ENCODE measurements around the gene MUC5B.
"Not testable (repeated sequence)": the region's sequence is repeated elsewhere in the genome, so short reads cannot be mapped to it uniquely, and the experiment has no call there.

The MUC5B gene

GRCh38 chr11:1211838-1212237 lies 11.0 kb upstream of the MUC5B start:
- H2AFZ ChIP-seq (ENCODE audit: low read length): no peak overlapping the region
- no peaks in the 10 kb centered on the region for H3K9me2 ChIP-seq (ENCODE audit: low read depth, low read length)
- H4K20me1 ChIP-seq (ENCODE audit: insufficient read depth, low read length): no peaks in the 10 kb centered on the region
- peaks cover 3% of the 10 kb centered on the region; the same call in 1 of the 2 replicates for H3K27me3 ChIP-seq (ENCODE audit: insufficient read depth, low read length)
- H3K79me2 ChIP-seq (ENCODE audit: insufficient read depth, low read length): no peaks in the 10 kb centered on the region
- H3K27ac ChIP-seq (ENCODE audit: low read depth, low read length, poor library complexity, severe bottlenecking): no peak overlapping the region
- no peak overlapping the region for H3K4me2 ChIP-seq (ENCODE audit: low read length)
- H3K4me3 ChIP-seq (ENCODE audit: low read depth, low read length, poor library complexity, severe bottlenecking): no peak overlapping the region
- H3F3A ChIP-seq (ENCODE audit: insufficient read depth, low read length): no peaks in the 10 kb centered on the region
- no peaks in the 10 kb centered on the region for H3K36me3 ChIP-seq (ENCODE audit: insufficient read depth, low read length)
- no peak for TF ChIP-seq EZH2 (IDR thresholded peaks at IDR 0.05; ENCODE audit: borderline replicate concordance, low read length)
- no peak for TF ChIP-seq CTCF (IDR thresholded peaks at IDR 0.05; ENCODE audit: low read length)
- H3K9me3 ChIP-seq (ENCODE audit: low read length): peaks cover 6% of the 10 kb centered on the region; the same call in 1 of the 2 replicates
- H3K9ac ChIP-seq (ENCODE audit: low read length): no peak overlapping the region
- H3K4me1 ChIP-seq (ENCODE audit: insufficient read depth, low read length, severe bottlenecking): no peaks in the 10 kb centered on the region

- not testable (repeated sequence) for H3K4me1 ChIP-seq (ENCODE audit: insufficient read depth, low read length, severe bottlenecking); H3K36me3 ChIP-seq (ENCODE audit: insufficient read depth, low read length); H3K4me3 ChIP-seq (ENCODE audit: low read depth, low read length, poor library complexity, severe bottlenecking); H3K9me2 ChIP-seq (ENCODE audit: low read depth, low read length); H3K27ac ChIP-seq (ENCODE audit: low read depth, low read length, poor library complexity, severe bottlenecking); H2AFZ ChIP-seq (ENCODE audit: low read length); H3K9me3 ChIP-seq (ENCODE audit: low read length); H3K27me3 ChIP-seq (ENCODE audit: insufficient read depth, low read length); H3F3A ChIP-seq (ENCODE audit: insufficient read depth, low read length); H4K20me1 ChIP-seq (ENCODE audit: insufficient read depth, low read length); H3K9ac ChIP-seq (ENCODE audit: low read length); H3K79me2 ChIP-seq (ENCODE audit: insufficient read depth, low read length); H3K4me2 ChIP-seq (ENCODE audit: low read length)
Measured at GRCh38 chr11:1215826-1216225, 7.0 kb upstream of the MUC5B start.

GRCh38 chr11:1217151-1217550 lies 5.7 kb upstream of the MUC5B start:
- no peak for TF ChIP-seq EZH2 (IDR thresholded peaks at IDR 0.05; ENCODE audit: borderline replicate concordance, low read length)
- no peak for TF ChIP-seq CTCF (IDR thresholded peaks at IDR 0.05; ENCODE audit: low read length)
- Histone ChIP-seq H3K27me3 (ENCODE audit: insufficient read depth, low read length) (no peaks in the 10 kb centered on the region), H3K79me2 (ENCODE audit: insufficient read depth, low read length) (no peaks in the 10 kb centered on the region), H3K4me2 (ENCODE audit: low read length) (no peak overlapping the region), H3K36me3 (ENCODE audit: insufficient read depth, low read length) (no peaks in the 10 kb centered on the region), H3K9me3 (ENCODE audit: low read length) (no peaks in the 10 kb centered on the region), H2AFZ (ENCODE audit: low read length) (no peak overlapping the region), H3K9ac (ENCODE audit: low read length) (no peak overlapping the region), H3K9me2 (ENCODE audit: low read depth, low read length) (no peaks in the 10 kb centered on the region), H3K4me1 (ENCODE audit: insufficient read depth, low read length, severe bottlenecking) (no peaks in the 10 kb centered on the region), H4K20me1 (ENCODE audit: insufficient read depth, low read length) (no peaks in the 10 kb centered on the region), H3K27ac (ENCODE audit: low read depth, low read length, poor library complexity, severe bottlenecking) (no peak overlapping the region), H3F3A (ENCODE audit: insufficient read depth, low read length) (no peaks in the 10 kb centered on the region), H3K4me3 (ENCODE audit: low read depth, low read length, poor library complexity, severe bottlenecking) (no peak overlapping the region)

GRCh38 chr11:1218256-1218787 lies 4.5 kb upstream of the MUC5B start:
- H3F3A ChIP-seq (ENCODE audit: insufficient read depth, low read length): no peaks in the 10 kb centered on the region
- H3K79me2 ChIP-seq (ENCODE audit: insufficient read depth, low read length): no peaks in the 10 kb centered on the region
- H3K9ac ChIP-seq (ENCODE audit: low read length): no peak overlapping the region

More at GRCh38 chr11:1218256-1218787, 4.5 kb upstream of the MUC5B start:
- no peaks in the 10 kb centered on the region for H3K27me3 ChIP-seq (ENCODE audit: insufficient read depth, low read length)
- H3K9me2 ChIP-seq (ENCODE audit: low read depth, low read length): no peaks in the 10 kb centered on the region
- no peak overlapping the region for H3K27ac ChIP-seq (ENCODE audit: low read depth, low read length, poor library complexity, severe bottlenecking)
- H3K9me3 ChIP-seq (ENCODE audit: low read length): no peaks in the 10 kb centered on the region
- no peaks in the 10 kb centered on the region for H3K36me3 ChIP-seq (ENCODE audit: insufficient read depth, low read length)
- TF ChIP-seq CTCF (IDR thresholded peaks at IDR 0.05; ENCODE audit: low read length): no peak
- H3K4me2 ChIP-seq (ENCODE audit: low read length): no peak overlapping the region
- H3K4me1 ChIP-seq (ENCODE audit: insufficient read depth, low read length, severe bottlenecking): no peaks in the 10 kb centered on the region
- no peak overlapping the region for H2AFZ ChIP-seq (ENCODE audit: low read length)
- H4K20me1 ChIP-seq (ENCODE audit: insufficient read depth, low read length): no peaks in the 10 kb centered on the region
- H3K4me3 ChIP-seq (ENCODE audit: low read depth, low read length, poor library complexity, severe bottlenecking): no peak overlapping the region

Data from OCI-LY1 (cell line).